Activated effector memory CD4-positive, alpha-beta T cell treated with Interleukin-2 at 50 U/mL for 16 hours (primary cell): Measurements from ENCODE around the gene COMMD4.
"Not testable (repeated sequence)": the region's sequence is repeated elsewhere in the genome, so short reads cannot be mapped to it uniquely, and the experiment has no call there.

ENCODE experiments used
- DNase-seq: peaks from one replicate; pipeline ENCODE4 v3.0.0-alpha.2; 2020

Gene COMMD4

DNA sequence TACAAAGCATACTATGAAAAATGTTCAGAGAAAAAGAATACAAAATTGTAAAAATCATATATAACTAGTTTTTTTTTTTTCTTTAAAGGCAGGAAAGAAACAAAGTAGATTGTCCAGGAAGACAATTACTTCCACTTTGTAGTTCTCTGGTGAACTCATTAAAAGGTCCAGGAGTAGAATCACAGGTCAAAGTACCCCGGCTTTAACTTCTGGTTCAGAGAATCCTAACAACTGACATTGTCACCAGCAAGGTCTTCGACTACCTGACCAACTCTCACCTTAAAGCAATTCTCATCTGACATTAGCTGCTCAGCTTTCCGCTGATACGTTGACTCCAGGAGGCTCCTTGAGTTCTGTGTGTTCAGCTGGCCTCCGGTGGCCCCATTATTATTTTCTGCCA is 48.1 kb downstream of the COMMD4 start:
- DNase-seq: not testable (repeated sequence)
